GM18499 (cell line): ENCODE data around the gene ZNF701.
"Not testable (repeated sequence)": the region's sequence is repeated elsewhere in the genome, so short reads cannot be mapped to it uniquely, and the experiment has no call there.

Experiments
- ATAC-seq: cut with Tn5 transposase; IDR thresholded peaks from one replicate; pipeline ENCODE4 v1.9.1; 2021; ENCODE audit warnings: moderate number of reproducible peaks; ENCODE audit not compliant: insufficient read depth, unreplicated experiment

ZNF701 gene

GRCh38 chr19:52561611-52562010, 8.5 kb upstream of the ZNF701 start:
- ATAC-seq = not testable (repeated sequence)

- ATAC-seq = no peak
These were observed 4.0 kb upstream of the ZNF701 start for GRCh38 chr19:52566121-52566520.

- no peak for ATAC-seq
These were observed 3.5 kb upstream of the ZNF701 start for GRCh38 chr19:52566588-52566987.

- no peak for ATAC-seq
These were observed 2.2 kb upstream of the ZNF701 start for GRCh38 chr19:52567921-52568320.

GRCh38 chr19:52569638-52569999, 468 bp upstream of the ZNF701 start:
- ATAC-seq = not testable (repeated sequence)

- no peak for ATAC-seq
These were observed 14.8 kb downstream of the ZNF701 start for GRCh38 chr19:52584736-52585440.

GRCh38 chr19:52585604-52586003, 15.5 kb downstream of the ZNF701 start:
- no peak for ATAC-seq

GRCh38 chr19:52590728-52591127, 20.6 kb downstream of the ZNF701 start:
- ATAC-seq = no peak

GRCh38 chr19:52592301-52592700, 22.2 kb downstream of the ZNF701 start:
- no peak for ATAC-seq

- not testable (repeated sequence) for ATAC-seq
These were observed 23.4 kb downstream of the ZNF701 start for GRCh38 chr19:52593441-52593840.

- no peak for ATAC-seq
These were observed 29.2 kb downstream of the ZNF701 start for GRCh38 chr19:52599241-52599640.

GRCh38 chr19:52600639-52601024, 30.5 kb downstream of the ZNF701 start:
- ATAC-seq = no peak

- ATAC-seq = no peak
These were observed 31.2 kb downstream of the ZNF701 start for GRCh38 chr19:52601025-52601973.

GRCh38 chr19:52601974-52602366, 31.9 kb downstream of the ZNF701 start:
- ATAC-seq = not testable (repeated sequence)

GRCh38 chr19:52602941-52603340, 32.9 kb downstream of the ZNF701 start:
- no peak for ATAC-seq

- no peak for ATAC-seq
These were observed 33.6 kb downstream of the ZNF701 start for GRCh38 chr19:52603558-52604207.

- no peak for ATAC-seq
These were observed 43.3 kb downstream of the ZNF701 start for GRCh38 chr19:52613299-52613906.

- ATAC-seq = no peak
These were observed 51.3 kb downstream of the ZNF701 start for GRCh38 chr19:52621376-52621775.

- ATAC-seq = no peak
These were observed 52.2 kb downstream of the ZNF701 start for GRCh38 chr19:52622261-52622660.

GRCh38 chr19:52626915-52627314, 56.8 kb downstream of the ZNF701 start:
- no peak for ATAC-seq

GRCh38 chr19:52627441-52627840, 57.4 kb downstream of the ZNF701 start:
- not testable (repeated sequence) for ATAC-seq
